ENCODE results near the gene ECT2L.

ECT2L gene

DNA sequence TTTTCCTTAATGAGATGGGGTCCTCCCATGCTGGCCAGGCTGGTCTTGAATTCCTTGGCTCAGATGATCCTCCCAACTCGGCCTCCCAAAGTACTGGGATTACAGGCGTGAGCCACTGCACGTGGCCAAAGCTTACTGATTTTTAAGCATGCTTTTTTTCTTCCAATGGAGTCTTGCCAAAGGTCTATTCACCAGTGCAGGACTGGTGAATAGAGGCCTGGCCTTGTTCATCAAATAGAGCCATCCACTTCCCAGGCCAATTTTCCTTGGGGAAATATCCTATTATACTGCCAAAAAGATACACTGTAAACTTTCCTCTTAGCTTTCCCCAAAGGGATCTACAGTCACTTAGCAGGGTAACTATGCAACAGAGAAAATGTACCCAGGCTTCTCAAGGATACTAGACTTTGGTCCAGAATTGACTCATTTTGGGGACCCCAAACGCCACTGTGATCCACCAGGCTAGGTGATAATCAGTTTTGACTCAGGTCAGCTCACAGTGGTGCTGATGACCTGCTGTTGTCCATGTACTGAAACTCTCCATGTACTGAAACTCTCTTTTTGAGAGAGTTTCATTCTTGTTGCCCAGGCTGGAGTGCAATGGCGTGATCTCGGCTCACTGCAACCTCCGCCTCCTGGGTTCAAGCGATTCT, 100.3 kb downstream of the ECT2L start:
- no peak overlapping the region for H3K4me2 ChIP-seq (ENCODE audit: low read length)
- no peak overlapping the region for H2AFZ ChIP-seq (ENCODE audit: low read depth, low read length)
- H3K4me1 ChIP-seq (ENCODE audit: low read length) = 0 out of 2 replicates have a peak, but pooled peaks cover 4% of the 10 kb centered on the region
- H3K9ac ChIP-seq (ENCODE audit: low read length) = no peak overlapping the region
- no peaks in the 10 kb centered on the region for H3K27me3 ChIP-seq (ENCODE audit: low read depth, low read length)
- no peaks in the 10 kb centered on the region for H4K20me1 ChIP-seq (ENCODE audit: insufficient read depth, low read length)
- no peak overlapping the region for H3K4me3 ChIP-seq (ENCODE audit: low read length)
- TF ChIP-seq, protein P1, sequence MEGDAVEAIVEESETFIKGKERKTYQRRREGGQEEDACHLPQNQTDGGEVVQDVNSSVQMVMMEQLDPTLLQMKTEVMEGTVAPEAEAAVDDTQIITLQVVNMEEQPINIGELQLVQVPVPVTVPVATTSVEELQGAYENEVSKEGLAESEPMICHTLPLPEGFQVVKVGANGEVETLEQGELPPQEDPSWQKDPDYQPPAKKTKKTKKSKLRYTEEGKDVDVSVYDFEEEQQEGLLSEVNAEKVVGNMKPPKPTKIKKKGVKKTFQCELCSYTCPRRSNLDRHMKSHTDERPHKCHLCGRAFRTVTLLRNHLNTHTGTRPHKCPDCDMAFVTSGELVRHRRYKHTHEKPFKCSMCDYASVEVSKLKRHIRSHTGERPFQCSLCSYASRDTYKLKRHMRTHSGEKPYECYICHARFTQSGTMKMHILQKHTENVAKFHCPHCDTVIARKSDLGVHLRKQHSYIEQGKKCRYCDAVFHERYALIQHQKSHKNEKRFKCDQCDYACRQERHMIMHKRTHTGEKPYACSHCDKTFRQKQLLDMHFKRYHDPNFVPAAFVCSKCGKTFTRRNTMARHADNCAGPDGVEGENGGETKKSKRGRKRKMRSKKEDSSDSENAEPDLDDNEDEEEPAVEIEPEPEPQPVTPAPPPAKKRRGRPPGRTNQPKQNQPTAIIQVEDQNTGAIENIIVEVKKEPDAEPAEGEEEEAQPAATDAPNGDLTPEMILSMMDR (IDR thresholded peaks at IDR 0.05; ENCODE audit: low read depth, low read length) = no peak
- no peak for TF ChIP-seq EZH2phosphoT487 (IDR thresholded peaks at IDR 0.05; ENCODE audit: low read depth)
- H3K9me3 ChIP-seq (ENCODE audit: insufficient read depth, low read length) = no peaks in the 10 kb centered on the region
- H3K36me3 ChIP-seq (replicated peaks; ENCODE audit: low read depth, low read length) = no peaks in the 10 kb centered on the region
- H3K27ac ChIP-seq (ENCODE audit: low read length) = no peak overlapping the region
- H3K79me2 ChIP-seq (ENCODE audit: low read length) = no peaks in the 10 kb centered on the region

DNA sequence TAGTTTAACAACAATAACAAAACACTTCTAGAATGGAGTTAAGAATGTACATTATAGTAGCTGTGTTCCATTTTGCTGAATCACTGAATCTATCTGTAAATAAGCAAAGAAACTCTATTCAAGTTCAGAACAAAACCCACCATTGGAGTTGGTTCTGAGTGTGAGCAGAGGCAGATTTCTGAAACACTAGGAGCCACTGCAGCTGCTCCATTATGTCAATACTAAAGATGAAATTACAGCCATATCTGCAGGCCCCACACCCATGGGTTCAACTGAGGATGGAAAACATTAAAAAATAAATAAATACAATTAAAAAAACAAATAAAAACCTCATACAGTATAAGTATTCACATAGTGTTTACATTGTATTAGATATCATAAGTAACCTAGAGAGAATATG, 101.1 kb downstream of the ECT2L start:
- H3K27ac ChIP-seq (ENCODE audit: low read length) = no peak overlapping the region
- H3K4me2 ChIP-seq (ENCODE audit: low read length) = no peak overlapping the region
- no peaks in the 10 kb centered on the region for H3K9me3 ChIP-seq (ENCODE audit: insufficient read depth, low read length)
- H3K79me2 ChIP-seq (ENCODE audit: low read length) = no peaks in the 10 kb centered on the region
- H2AFZ ChIP-seq (ENCODE audit: low read depth, low read length) = no peak overlapping the region
- 0 out of 2 replicates have a peak, but pooled peaks cover 4% of the 10 kb centered on the region for H3K4me1 ChIP-seq (ENCODE audit: low read length)
- H4K20me1 ChIP-seq (ENCODE audit: insufficient read depth, low read length) = no peaks in the 10 kb centered on the region
- H3K9ac ChIP-seq (ENCODE audit: low read length) = no peak overlapping the region
- no peaks in the 10 kb centered on the region for H3K27me3 ChIP-seq (ENCODE audit: low read depth, low read length)
- TF ChIP-seq, protein P1 (IDR thresholded peaks at IDR 0.05; ENCODE audit: low read depth, low read length) = no peak
- TF ChIP-seq EZH2phosphoT487 (IDR thresholded peaks at IDR 0.05; ENCODE audit: low read depth) = no peak
- no peak overlapping the region for H3K4me3 ChIP-seq (ENCODE audit: low read length)
- no peaks in the 10 kb centered on the region for H3K36me3 ChIP-seq (replicated peaks; ENCODE audit: low read depth, low read length)

DNA sequence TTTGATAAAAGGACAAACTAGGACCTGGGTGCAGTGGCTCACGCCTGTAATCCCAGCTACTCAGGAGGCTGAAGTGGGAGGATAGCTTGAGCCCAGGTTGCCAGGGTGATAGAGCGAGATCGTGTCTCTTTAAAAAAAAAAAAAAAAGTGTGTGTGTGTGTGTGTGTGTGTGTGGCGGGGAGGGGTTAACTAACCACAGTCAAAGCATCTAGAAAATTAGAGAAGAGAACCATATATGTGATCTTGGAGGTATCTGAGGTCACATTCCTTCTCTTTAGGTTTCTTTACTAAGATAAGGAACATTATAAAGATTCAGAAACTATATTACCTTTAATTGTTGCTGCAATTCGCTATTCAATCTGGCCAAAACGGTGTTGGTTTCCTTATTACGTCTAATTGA, 111.3 kb downstream of the ECT2L start:
- Histone ChIP-seq H3K4me3 (ENCODE audit: low read length) (no peak overlapping the region), H3K4me2 (ENCODE audit: low read length) (no peak overlapping the region), H3K9me3 (ENCODE audit: insufficient read depth, low read length) (no peaks in the 10 kb centered on the region), H3K27ac (ENCODE audit: low read length) (no peak overlapping the region), H4K20me1 (ENCODE audit: insufficient read depth, low read length) (no peaks in the 10 kb centered on the region), H2AFZ (ENCODE audit: low read depth, low read length) (no peak overlapping the region), H3K27me3 (ENCODE audit: low read depth, low read length) (no peaks in the 10 kb centered on the region), H3K79me2 (ENCODE audit: low read length) (no peaks in the 10 kb centered on the region), H3K36me3 (replicated peaks; ENCODE audit: low read depth, low read length) (peaks cover 13% of the 10 kb centered on the region), H3K4me1 (ENCODE audit: low read length) (peaks cover 6% of the 10 kb centered on the region; the same call in 1 of the 2 replicates), H3K9ac (ENCODE audit: low read length) (no peak overlapping the region)
- TF ChIP-seq EZH2phosphoT487 (IDR thresholded peaks at IDR 0.05; ENCODE audit: low read depth) = no peak
- TF ChIP-seq, protein P1 (IDR thresholded peaks at IDR 0.05; ENCODE audit: low read depth, low read length) = no peak

DNA sequence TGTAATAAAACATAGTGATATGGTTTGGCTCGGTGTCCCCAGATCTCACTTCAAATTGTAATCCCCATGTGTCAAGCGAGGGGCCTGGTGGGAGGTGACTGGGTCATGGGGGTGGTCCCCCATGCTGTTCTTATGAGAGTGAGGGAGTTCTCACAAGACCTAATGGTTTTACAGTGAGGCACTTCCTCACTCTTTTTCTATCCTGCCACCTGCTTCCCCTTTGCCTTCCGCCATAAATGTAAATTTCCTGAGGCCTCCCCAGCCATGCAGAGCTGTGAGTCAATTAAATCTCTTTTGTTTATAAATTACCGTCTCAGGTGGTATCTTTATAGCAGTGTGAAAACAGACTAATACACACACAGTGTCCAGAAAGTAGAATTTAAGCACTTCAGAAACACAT, 113.6 kb downstream of the ECT2L start:
- H3K4me2 ChIP-seq (ENCODE audit: low read length) = no peak overlapping the region
- no peak overlapping the region for H2AFZ ChIP-seq (ENCODE audit: low read depth, low read length)
- H3K27me3 ChIP-seq (ENCODE audit: low read depth, low read length) = no peaks in the 10 kb centered on the region
- TF ChIP-seq, protein P1 (IDR thresholded peaks at IDR 0.05; ENCODE audit: low read depth, low read length) = no peak
- TF ChIP-seq EZH2phosphoT487 (IDR thresholded peaks at IDR 0.05; ENCODE audit: low read depth) = no peak
- peaks cover 6% of the 10 kb centered on the region; the same call in 1 of the 2 replicates for H3K4me1 ChIP-seq (ENCODE audit: low read length)
- no peaks in the 10 kb centered on the region for H4K20me1 ChIP-seq (ENCODE audit: insufficient read depth, low read length)
- peaks cover 18% of the 10 kb centered on the region for H3K36me3 ChIP-seq (replicated peaks; ENCODE audit: low read depth, low read length)
- H3K9me3 ChIP-seq (ENCODE audit: insufficient read depth, low read length) = no peaks in the 10 kb centered on the region
- H3K79me2 ChIP-seq (ENCODE audit: low read length) = no peaks in the 10 kb centered on the region
- no peak overlapping the region for H3K4me3 ChIP-seq (ENCODE audit: low read length)
- no peak overlapping the region for H3K27ac ChIP-seq (ENCODE audit: low read length)
- H3K9ac ChIP-seq (ENCODE audit: low read length) = no peak overlapping the region

All from OCI-LY3 (cell line).